T-cell (primary cell): Measurements from ENCODE around the gene ARHGAP25. TPM values are rescaled to one million over a fixed set of nuclear protein-coding genes. Genes with fewer than 3 reads are reported as not detected.

ENCODE experiments used
- ATAC-seq, 4 experiments: fragments of 200-7000 bp in 3 of 4; fragments of 150-1000 bp in 1 of 4; cut with Tn5 transposase; replicated peaks in 1 of 4; 1 replicate in 3 of 4; 2 replicates in 1 of 4; pipeline ENCODE4 v1.10.0; 2021; ENCODE audit warnings: moderate library complexity in 3 of 4, mild to moderate bottlenecking in 2 of 4, moderate number of reproducible peaks in 1 of 4
- CTCF ChIA-PET, 2 donors: fragments of 300-600 bp; sonication (Branson Sonifier 250); formaldehyde crosslinking; loops; one replicate each; lab custom pipeline; 2022; ENCODE audit warnings: antibody characterized with exemption in 2 of 2; lab: Charles Lee
- POLR2A ChIA-PET, 2 donors: fragments of 300-600 bp; sonication (Branson Sonifier 250); formaldehyde crosslinking; loops; one replicate each; lab custom pipeline; 2022; ENCODE audit warnings: antibody characterized with exemption in 2 of 2; lab: Charles Lee
- DNase-seq, 35 experiments: peaks; one replicate each; pipeline versions ENCODE4 v3.0.0 to v3.0.0-alpha.2; 2013 to 2023
- H3K27ac ChIP-seq: one replicate; pipeline ENCODE4 v1.5.1; 2013; ENCODE audit warnings: low read length
- H3K27me3 ChIP-seq, 2 experiments: replicated peaks in 1 of 2; 1 replicate in 1 of 2; 2 replicates in 1 of 2; pipeline versions ENCODE4 v1.6.1 to v1.7.0; 2013; ENCODE audit warnings: low read length in 1 of 2, mixed read lengths in 1 of 2; ENCODE audit not compliant: control insufficient read depth in 2 of 2, insufficient read depth in 2 of 2; ENCODE audit errors: extremely low read depth in 1 of 2
- H3K36me3 ChIP-seq, 2 donors: 1 replicate in 1 of 2; 2 replicates in 1 of 2; pipeline versions ENCODE4 v1.6.1 to v1.7.0; 2013; ENCODE audit warnings: low read length in 1 of 2; ENCODE audit not compliant: control insufficient read depth in 2 of 2, insufficient read depth in 1 of 2; ENCODE audit errors: extremely low read depth in 1 of 2
- H3K4me1 ChIP-seq, 2 experiments: 1 replicate in 1 of 2; 2 replicates in 1 of 2; pipeline versions ENCODE4 v1.6.1 to v1.7.0; 2013; ENCODE audit warnings: low read length in 2 of 2, mixed read lengths in 1 of 2; ENCODE audit not compliant: insufficient read depth in 2 of 2, control insufficient read depth in 1 of 2; ENCODE audit errors: extremely low read depth in 1 of 2
- H3K4me3 ChIP-seq, 2 donors: 1 replicate in 1 of 2; 2 replicates in 1 of 2; pipeline versions ENCODE4 v1.5.1 to v1.7.0; 2013; ENCODE audit warnings: mild to moderate bottlenecking in 2 of 2, low read length in 1 of 2, moderate library complexity in 1 of 2; ENCODE audit not compliant: control insufficient read depth in 1 of 2; ENCODE audit errors: extremely low read depth in 1 of 2
- H3K9me3 ChIP-seq: 2 replicates; pipeline ENCODE4 v1.7.0; 2013
- H3K27ac Mint-ChIP-seq, 2 donors: one replicate each; pipeline ENCODE4 v1.8.0; 2020 to 2021; ENCODE audit warnings: mild to moderate bottlenecking in 2 of 2, mixed read lengths in 2 of 2
- H3K27me3 Mint-ChIP-seq, 2 donors: one replicate each; pipeline ENCODE4 v1.8.0; 2021 to 2022; ENCODE audit warnings: mixed read lengths in 2 of 2
- H3K36me3 Mint-ChIP-seq: one replicate; pipeline ENCODE4 v1.8.0; 2021; ENCODE audit warnings: mixed read lengths
- H3K4me1 Mint-ChIP-seq, 3 donors: one replicate each; pipeline ENCODE4 v1.8.0; 2020 to 2022; ENCODE audit warnings: mixed read lengths in 3 of 3, mild to moderate bottlenecking in 1 of 3
- H3K4me3 Mint-ChIP-seq, 3 donors: one replicate each; pipeline ENCODE4 v1.8.0; 2020 to 2022; ENCODE audit warnings: mild to moderate bottlenecking in 3 of 3, mixed read lengths in 3 of 3, moderate library complexity in 3 of 3
- H3K9me3 Mint-ChIP-seq, 3 donors: one replicate each; pipeline ENCODE4 v1.8.0; 2020 to 2022; ENCODE audit warnings: mixed read lengths in 3 of 3
- WGBS: methylation state at CpG from one replicate; pipeline ENCODE4 v1.1.5; 2013; ENCODE audit warnings: missing lambda C conversion rate; ENCODE audit not compliant: insufficient coverage; 5-methylcytosine and 5-hydroxymethylcytosine counted together
- total RNA-seq, 35 experiments: library from RNA in 6 of 35; stranded (reverse) in 6 of 35; fragments of 120-200 nt in 1 of 35; gene quantifications; one replicate each; pipeline versions ENCODE4 v1.2.1 to v1.2.4 and lab custom pipeline; 2013 to 2026

The ARHGAP25 gene
- total RNA-seq, 5 donors from 2014 or later (not counting 1 experiment from before 2014, with no cell fraction given) = 103 to 134 (median 123) TPM

- ChIA-PET CTCF (interaction anchor here in 1 of 2 donors (1.2 to 2.1 kb wide), 4 partner anchors 9 to 22 kb away, joined by 3 to 8 read pairs (median 6); partner anchors contain the start of gene ARHGAP25), POLR2A (no interaction called here)
- Mint-ChIP-seq H3K36me3 (peaks cover 59% of the 10 kb centered on the region), H3K27ac (peak overlapping the region; percentile 91 to 94), H3K4me1 (peaks cover 96 to 98% (median 97%) of the 10 kb centered on the region in 3 donors), H3K9me3 (peaks cover 0 to 9% (median 2%) of the 10 kb centered on the region in 3 donors), H3K27me3 (no peaks in the 10 kb centered on the region), H3K4me3 (peak overlapping the region in 1 of 3 donors; percentile 51)
- Histone ChIP-seq H3K4me1 (peaks cover 28 to 61% of the 10 kb centered on the region in 2 experiments), H3K27me3 (no peaks in the 10 kb centered on the region), H3K9me3 (no peaks in the 10 kb centered on the region), H3K36me3 (peaks cover 0 to 21% of the 10 kb centered on the region in 2 donors), H3K4me3 (no peak overlapping the region), H3K27ac (no peak overlapping the region)
- WGBS = no CpG with 5 or more reads among the region's 2 CpGs
- ATAC-seq (no peak), DNase-seq (no peak)
Observed at GRCh38 chr2:68757081-68757480, 22.5 kb downstream of the ARHGAP25 start.

DNA sequence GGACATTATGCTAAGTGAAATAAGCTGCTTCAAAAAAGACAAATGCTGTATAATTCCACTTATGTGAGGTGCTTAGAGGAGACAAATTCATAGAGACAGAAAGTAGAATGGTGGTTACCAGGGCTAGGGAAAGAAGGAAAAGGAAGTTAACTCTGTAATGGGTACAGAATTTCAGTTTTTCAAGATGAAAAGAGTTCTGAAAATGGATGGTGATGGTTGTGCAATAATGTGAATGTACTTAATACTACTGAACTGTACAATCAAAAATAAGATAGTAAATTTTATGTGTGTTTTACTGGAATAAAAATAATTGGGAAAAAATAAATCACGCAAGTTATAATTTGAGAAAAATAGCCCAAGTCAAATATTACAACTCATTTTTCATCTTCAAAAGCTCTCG is 27.5 kb downstream of the ARHGAP25 start:
- Mint-ChIP-seq H3K9me3 (peaks cover 0 to under 1% (median under 1%) of the 10 kb centered on the region in 3 donors), H3K36me3 (peaks cover 28% of the 10 kb centered on the region), H3K4me1 (peaks cover 94 to 99% (median 97%) of the 10 kb centered on the region in 3 donors), H3K27ac (peak overlapping the region; percentile 83 to 99), H3K27me3 (no peaks in the 10 kb centered on the region), H3K4me3 (peak overlapping the region in 2 of 3 donors; percentile 54 to 63)
- Histone ChIP-seq H3K9me3 (no peaks in the 10 kb centered on the region), H3K36me3 (no peaks in the 10 kb centered on the region), H3K27me3 (no peaks in the 10 kb centered on the region), H3K27ac (peak overlapping the region; percentile 95), H3K4me3 (no peak overlapping the region), H3K4me1 (peaks cover 37 to 67% of the 10 kb centered on the region in 2 experiments)
- WGBS = no CpG with 5 or more reads among the region's 2 CpGs
- DNase-seq = no peak
- no peak for ATAC-seq
- POLR2A ChIA-PET = interaction anchor here (1.0 to 1.1 kb wide), 3 partner anchors 9 to 12 kb away, joined by 3 to 4 read pairs (median 3); no protein-coding TSS in a partner anchor
- CTCF ChIA-PET = interaction anchor here (1.2 to 2.6 kb wide), 3 partner anchors 11 to 146 kb away, joined by 3 to 16 read pairs (median 3); no protein-coding TSS in a partner anchor

- no peaks in the 10 kb centered on the region for H3K27me3 Mint-ChIP-seq
- peaks cover 22% of the 10 kb centered on the region for H3K36me3 Mint-ChIP-seq
- peak in 1 of 35 experiments; percentile 80 for DNase-seq
- ChIA-PET CTCF (interaction anchor here (0.6 to 2.6 kb wide), 6 partner anchors 11 to 309 kb away, joined by 3 to 16 read pairs (median 3); no protein-coding TSS in a partner anchor), POLR2A (interaction anchor here (0.6 to 1.1 kb wide), 4 partner anchors 8 to 23 kb away, joined by 3 to 4 read pairs (median 3); no protein-coding TSS in a partner anchor)
- no peaks in the 10 kb centered on the region for H3K36me3 ChIP-seq
- H3K4me3 Mint-ChIP-seq = peak overlapping the region; percentile 32 to 63 (median 54)
- H3K27me3 ChIP-seq = no peaks in the 10 kb centered on the region
- H3K27ac ChIP-seq = peak overlapping the region; percentile 95
- H3K27ac Mint-ChIP-seq = peak overlapping the region; percentile 83 to 99
- no peaks in the 10 kb centered on the region for H3K9me3 Mint-ChIP-seq
- no peak overlapping the region for H3K4me3 ChIP-seq
- peak in 3 of 4 experiments; percentile 8 to 42 (median 24) for ATAC-seq
- no peaks in the 10 kb centered on the region for H3K9me3 ChIP-seq
- H3K4me1 Mint-ChIP-seq = peaks cover 95 to 100% (median 97%) of the 10 kb centered on the region in 3 donors
- peaks cover 43 to 73% of the 10 kb centered on the region in 2 experiments for H3K4me1 ChIP-seq
Observed at GRCh38 chr2:68762665-68763064, 28.1 kb downstream of the ARHGAP25 start.

- H3K4me3 Mint-ChIP-seq = peak overlapping the region; percentile 78 to 84 (median 78)
- no peaks in the 10 kb centered on the region for H3K9me3 Mint-ChIP-seq
- DNase-seq = no peak
- H3K36me3 ChIP-seq = no peaks in the 10 kb centered on the region
- peaks cover 96 to 100% (median 98%) of the 10 kb centered on the region in 3 donors for H3K4me1 Mint-ChIP-seq
- peak overlapping the region; percentile 99 for H3K27ac Mint-ChIP-seq
- H3K4me1 ChIP-seq = peaks cover 58 to 87% of the 10 kb centered on the region in 2 experiments
- H3K36me3 Mint-ChIP-seq = peaks cover 12% of the 10 kb centered on the region
- peak overlapping the region; percentile 95 for H3K27ac ChIP-seq
- H3K27me3 Mint-ChIP-seq = no peaks in the 10 kb centered on the region
- H3K4me3 ChIP-seq = peak overlapping the region; percentile 41 to 48
- WGBS = 45% methylated on average over 3 of the region's 6 CpGs
- ChIA-PET POLR2A (interaction anchor here (0.6 to 1.8 kb wide), 8 partner anchors 8 to 51 kb away, joined by 3 to 5 read pairs (median 3); no protein-coding TSS in a partner anchor), CTCF (interaction anchor here (0.6 to 2.0 kb wide), 15 partner anchors 8 to 296 kb away, joined by 3 to 29 read pairs (median 4); partner anchors contain the start of gene APLF (in 1 of the 2))
- no peaks in the 10 kb centered on the region for H3K27me3 ChIP-seq
- H3K9me3 ChIP-seq = no peaks in the 10 kb centered on the region
- no peak for ATAC-seq
Observed at GRCh38 chr2:68764041-68764805, 29.6 kb downstream of the ARHGAP25 start.

DNA sequence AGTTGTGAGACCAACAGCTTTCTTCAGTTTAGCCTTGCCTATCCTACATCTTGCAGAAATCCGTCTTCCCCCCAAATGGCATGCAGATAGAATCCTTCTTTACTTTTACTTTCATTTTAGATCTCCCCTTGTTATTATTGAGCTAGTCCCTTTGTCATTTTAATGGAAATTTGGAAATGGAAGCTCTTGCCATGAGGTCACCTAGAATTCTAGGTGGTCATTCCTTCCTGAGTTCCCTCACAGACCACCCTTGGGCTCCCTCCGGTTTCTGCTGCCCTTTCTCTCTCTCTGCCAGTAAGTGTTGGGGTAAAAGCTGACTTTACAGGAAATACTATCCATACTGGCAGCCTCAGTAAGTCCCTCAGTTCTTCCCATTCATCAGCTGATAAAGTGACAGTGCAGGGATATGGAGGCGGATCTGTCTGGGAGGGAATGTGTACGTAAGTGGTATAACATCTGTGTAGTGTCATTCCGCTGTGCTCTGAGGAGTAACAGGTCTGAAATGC is 30.2 kb downstream of the ARHGAP25 start:
- Histone ChIP-seq H3K4me3 (peak overlapping the region; percentile 41 to 48), H3K27ac (peak overlapping the region; percentile 95), H3K27me3 (no peaks in the 10 kb centered on the region), H3K9me3 (no peaks in the 10 kb centered on the region), H3K36me3 (no peaks in the 10 kb centered on the region), H3K4me1 (peaks cover 65 to 91% of the 10 kb centered on the region in 2 experiments)
- Mint-ChIP-seq H3K27ac (peak overlapping the region; percentile 99), H3K36me3 (peaks cover 7% of the 10 kb centered on the region), H3K4me1 (peaks cover 97 to 100% (median 98%) of the 10 kb centered on the region in 3 donors), H3K9me3 (no peaks in the 10 kb centered on the region), H3K27me3 (no peaks in the 10 kb centered on the region), H3K4me3 (peak overlapping the region; percentile 78 to 84 (median 78))
- ATAC-seq = no peak
- no CpG with 5 or more reads among the region's 5 CpGs for WGBS
- POLR2A ChIA-PET = interaction anchor here (0.6 to 1.8 kb wide), 9 partner anchors 9 to 50 kb away, joined by 3 to 5 read pairs (median 3); no protein-coding TSS in a partner anchor
- CTCF ChIA-PET = interaction anchor here (0.6 to 2.0 kb wide), 15 partner anchors 8 to 297 kb away, joined by 3 to 29 read pairs (median 4); partner anchors contain the start of gene APLF (in 1 of the 2)
- DNase-seq = peak in 1 of 35 experiments; percentile 47
